ENCODE results near the gene NFIC.

DNA sequence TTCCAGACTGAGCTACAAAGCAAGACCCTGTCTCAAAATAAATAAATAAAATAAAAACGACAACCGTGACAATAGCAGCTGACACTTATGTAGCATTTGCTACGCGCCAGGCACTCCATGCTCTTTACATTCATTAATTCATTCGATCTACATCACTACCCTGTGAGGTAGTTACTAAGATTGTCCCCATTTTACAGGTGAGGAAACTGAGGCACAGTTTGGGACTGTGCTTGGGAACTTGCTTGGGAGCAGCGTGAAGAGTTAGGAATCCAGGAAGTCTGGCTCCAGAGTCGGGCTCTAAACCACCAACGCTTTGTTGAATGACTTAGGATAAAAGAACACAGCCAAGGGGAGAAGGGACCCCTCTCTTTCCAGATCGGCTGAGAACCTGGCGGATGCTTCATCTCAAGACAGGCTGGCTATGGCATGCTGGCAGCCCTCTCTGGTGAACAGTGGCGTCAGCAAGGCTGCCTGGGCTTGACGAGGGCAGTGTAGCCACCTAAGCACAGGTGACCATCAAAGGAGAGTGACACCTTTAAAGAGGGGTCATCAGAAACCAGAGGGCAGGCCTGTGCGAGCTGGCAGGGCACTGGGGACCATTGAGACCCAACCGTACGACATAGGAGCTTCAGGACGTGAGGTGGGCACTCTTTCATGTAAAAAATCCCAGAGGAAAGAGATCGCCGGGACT is 133.5 kb downstream of the NFIC start:
- TF ChIP-seq POLR2A (IDR thresholded peaks at IDR 0.05) = no peak
- TF ChIP-seq, protein P1, sequence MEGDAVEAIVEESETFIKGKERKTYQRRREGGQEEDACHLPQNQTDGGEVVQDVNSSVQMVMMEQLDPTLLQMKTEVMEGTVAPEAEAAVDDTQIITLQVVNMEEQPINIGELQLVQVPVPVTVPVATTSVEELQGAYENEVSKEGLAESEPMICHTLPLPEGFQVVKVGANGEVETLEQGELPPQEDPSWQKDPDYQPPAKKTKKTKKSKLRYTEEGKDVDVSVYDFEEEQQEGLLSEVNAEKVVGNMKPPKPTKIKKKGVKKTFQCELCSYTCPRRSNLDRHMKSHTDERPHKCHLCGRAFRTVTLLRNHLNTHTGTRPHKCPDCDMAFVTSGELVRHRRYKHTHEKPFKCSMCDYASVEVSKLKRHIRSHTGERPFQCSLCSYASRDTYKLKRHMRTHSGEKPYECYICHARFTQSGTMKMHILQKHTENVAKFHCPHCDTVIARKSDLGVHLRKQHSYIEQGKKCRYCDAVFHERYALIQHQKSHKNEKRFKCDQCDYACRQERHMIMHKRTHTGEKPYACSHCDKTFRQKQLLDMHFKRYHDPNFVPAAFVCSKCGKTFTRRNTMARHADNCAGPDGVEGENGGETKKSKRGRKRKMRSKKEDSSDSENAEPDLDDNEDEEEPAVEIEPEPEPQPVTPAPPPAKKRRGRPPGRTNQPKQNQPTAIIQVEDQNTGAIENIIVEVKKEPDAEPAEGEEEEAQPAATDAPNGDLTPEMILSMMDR (IDR thresholded peaks at IDR 0.05) = no peak

Data from right lobe of liver (tissue), 4 donors.